ENCODE measurements around the gene DUS2. TPM values are rescaled to one million over a fixed set of nuclear protein-coding genes. Genes with fewer than 3 reads are reported as not detected.
A peak's percentile ranks its signal among the peaks of the same experiment; 100 is the strongest.
"Not testable (repeated sequence)": the region's sequence is repeated elsewhere in the genome, so short reads cannot be mapped to it uniquely, and the experiment has no call there.

DUS2 gene
- total and polyA plus RNA-seq, 9 of the 15 experiments (the other 6 are each of a cell fraction or from before 2014, with no cell fraction given) = 5.8 to 22.5 (median 20.6) TPM

- H3K4me2 ChIP-seq (ENCODE audit: insufficient read depth, low read length); in situ Hi-C loops (cut with MboI); DNase-seq (ENCODE audit: extremely low read depth in 1 of 4, low spot score in 3 of 4); ATAC-seq; H3K27me3 ChIP-seq (ENCODE audit: control insufficient read depth in 2 of 2, insufficient read depth in 2 of 2, low read length in 2 of 2); H3K4me3 ChIP-seq; FAIRE-seq; H2AFZ ChIP-seq (ENCODE audit: low read depth, low read length); H3K27ac ChIP-seq (ENCODE audit: extremely low read depth, low read depth, low read length); H3K9me1 ChIP-seq (ENCODE audit: control insufficient read depth, insufficient read depth, low read length); intact Hi-C loops (cut with micrococcal nuclease); BruUV-seq (replicated peaks); CTCF ChIA-PET (ENCODE audit: low intra/inter-chr PET ratio); H3K9me3 ChIP-seq (replicated peaks; ENCODE audit: control insufficient read depth, insufficient read depth, low read depth, low read length); H3K4me1 ChIP-seq (replicated peaks in 1 of 2; ENCODE audit: control insufficient read depth in 2 of 2, insufficient read depth in 2 of 2, low read length in 2 of 2); H3K9ac ChIP-seq (ENCODE audit: insufficient read depth in 1 of 2, low read depth in 2 of 2, low read length in 2 of 2): not testable (repeated sequence)
- peaks cover 27% of the 10 kb centered on the region for H3K36me3 ChIP-seq (ENCODE audit: control insufficient read depth, insufficient read depth, low read length)
- POLR2A ChIA-PET = interaction anchor here (0.8 to 4.0 kb wide), 7 partner anchors 8 to 190 kb away, joined by 3 to 17 read pairs (median 3); partner anchors contain the start of genes PRMT7 and SLC7A6OS
- H4K20me1 ChIP-seq (replicated peaks; ENCODE audit: control insufficient read depth, insufficient read depth, low read length) = 0 out of 2 replicates have a peak, but pooled peaks cover 11% of the 10 kb centered on the region
- 88% methylated on average over 5 of the region's 5 CpGs for WGBS (ENCODE audit: insufficient coverage, low coverage, missing lambda C conversion rate)
- TF ChIP-seq CEBPB (tag; IDR thresholded peaks at IDR 0.05) = peak; percentile 60; the same call in 1 of the 2 replicates
- H3K79me2 ChIP-seq (ENCODE audit: control insufficient read depth, insufficient read depth, low read length) = peaks cover 95% of the 10 kb centered on the region
Measured at GRCh38 chr16:68120496-68120895, 97.4 kb downstream of the DUS2 start.

- no peak for FAIRE-seq
- WGBS (ENCODE audit: insufficient coverage, low coverage, missing lambda C conversion rate) = 100% methylated on average over 2 of the region's 2 CpGs
- TF ChIP-seq TCF15 (CRISPR knock-in tag; IDR thresholded peaks at IDR 0.05) (no peak), SETDB1 (IDR thresholded peaks at IDR 0.05; ENCODE audit: low read length) (no peak), MXD1 (CRISPR knock-in tag; IDR thresholded peaks at IDR 0.05; ENCODE audit: borderline replicate concordance, poor library complexity, severe bottlenecking) (no peak), ZNF592 (IDR thresholded peaks at IDR 0.05) (no peak), FOXP1 (CRISPR knock-in tag; IDR thresholded peaks at IDR 0.05) (no peak), NBN (IDR thresholded peaks at IDR 0.05; ENCODE audit: low read depth) (no peak), ELF2 (CRISPR knock-in tag; IDR thresholded peaks at IDR 0.05) (no peak), ZNF830 (CRISPR knock-in tag; IDR thresholded peaks at IDR 0.05) (no peak), TARDBP (IDR thresholded peaks at IDR 0.05) (no peak), CGGBP1 (CRISPR knock-in tag; IDR thresholded peaks at IDR 0.05) (no peak)
Measured at GRCh38 chr16:68126395-68126794, 103.3 kb downstream of the DUS2 start.

More at GRCh38 chr16:68126395-68126794, 103.3 kb downstream of the DUS2 start:
- H3K79me2 ChIP-seq (ENCODE audit: control insufficient read depth, insufficient read depth, low read length) = peaks cover 91% of the 10 kb centered on the region
- no peaks in the 10 kb centered on the region for H3K9me3 ChIP-seq (replicated peaks; ENCODE audit: control insufficient read depth, insufficient read depth, low read depth, low read length)
- peaks cover 43% of the 10 kb centered on the region; the same call in 2 of the 3 replicates for H3K36me3 ChIP-seq (ENCODE audit: control insufficient read depth, insufficient read depth, low read length)
- 0 out of 2 replicates have a peak, but pooled peaks cover 9% of the 10 kb centered on the region for H4K20me1 ChIP-seq (replicated peaks; ENCODE audit: control insufficient read depth, insufficient read depth, low read length)
- CTCF ChIA-PET (ENCODE audit: low intra/inter-chr PET ratio) = no interaction called here
- no peak overlapping the region for H3K27ac ChIP-seq (ENCODE audit: extremely low read depth, low read depth, low read length)
- no peak for DNase-seq (ENCODE audit: extremely low read depth in 1 of 4, low spot score in 3 of 4)
- H3K9ac ChIP-seq (ENCODE audit: insufficient read depth in 1 of 2, low read depth in 2 of 2, low read length in 2 of 2) = no peak overlapping the region
- no peak overlapping the region for H3K4me2 ChIP-seq (ENCODE audit: insufficient read depth, low read length)
- no TSS peak for BruUV-seq (replicated peaks)
- intact Hi-C loops (cut with micrococcal nuclease) = no loop called here
- peaks cover 5% of the 10 kb centered on the region for H3K9me1 ChIP-seq (ENCODE audit: control insufficient read depth, insufficient read depth, low read length)
- no peak overlapping the region for H3K4me3 ChIP-seq
- peaks cover 0 to 3% of the 10 kb centered on the region in 2 experiments; a peak in 1 of 5 replicates for H3K4me1 ChIP-seq (replicated peaks in 1 of 2; ENCODE audit: control insufficient read depth in 2 of 2, insufficient read depth in 2 of 2, low read length in 2 of 2)
- no peak for ATAC-seq
- in situ Hi-C loops (cut with MboI) = no loop called here
- no peaks in the 10 kb centered on the region for H3K27me3 ChIP-seq (ENCODE audit: control insufficient read depth in 2 of 2, insufficient read depth in 2 of 2, low read length in 2 of 2)
- POLR2A ChIA-PET = interaction anchor here (1.1 kb wide), 2 partner anchors 9 to 14 kb away, joined by 3 to 4 read pairs; no protein-coding TSS in a partner anchor
- no peak overlapping the region for H2AFZ ChIP-seq (ENCODE audit: low read depth, low read length)
